DOHH2 (cell line): ENCODE data around the gene ATP8B1.

Experiments used
- EZH2phosphoT487 ChIP-seq: fragments of 200-600 bp; sonication (generic); IDR thresholded peaks from 2 replicates; pipeline ENCODE4 v1.6.1; 2017; ENCODE audit warnings: borderline replicate concordance, mild to moderate bottlenecking, antibody characterized with exemption, low read length, moderate library complexity, mixed read lengths
- TF ChIP-seq, protein P1 (sequence below): fragments of 200-600 bp; sonication (generic); IDR thresholded peaks from one replicate; pipeline ENCODE4 v1.5.1; 2014; ENCODE audit warnings: antibody characterized with exemption, mild to moderate bottlenecking, low read depth, low read length; ENCODE audit not compliant: poor library complexity, severe bottlenecking

DNA sequence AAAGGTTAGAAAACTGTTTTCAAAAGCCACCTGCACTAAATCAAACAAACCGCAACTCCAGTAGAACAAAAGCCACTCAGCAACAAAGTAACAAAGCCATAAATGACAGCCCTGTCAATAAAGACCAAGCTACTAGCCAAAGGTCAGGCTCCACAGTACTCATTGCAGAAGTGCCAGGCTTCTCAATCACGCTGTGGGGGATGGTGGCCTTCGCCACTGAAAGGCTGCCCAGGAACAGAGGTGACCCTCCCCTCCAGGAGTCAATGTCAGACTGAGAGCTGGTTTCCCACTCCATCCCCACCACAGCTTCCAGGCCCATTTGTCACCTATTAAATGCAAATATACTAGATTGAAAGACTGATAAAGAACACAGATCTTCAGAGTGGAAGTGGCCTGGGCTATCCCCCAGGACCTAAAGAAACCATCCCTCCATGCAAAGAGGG lies 5.9 kb downstream of the ATP8B1 start:
- TF ChIP-seq, protein P1, sequence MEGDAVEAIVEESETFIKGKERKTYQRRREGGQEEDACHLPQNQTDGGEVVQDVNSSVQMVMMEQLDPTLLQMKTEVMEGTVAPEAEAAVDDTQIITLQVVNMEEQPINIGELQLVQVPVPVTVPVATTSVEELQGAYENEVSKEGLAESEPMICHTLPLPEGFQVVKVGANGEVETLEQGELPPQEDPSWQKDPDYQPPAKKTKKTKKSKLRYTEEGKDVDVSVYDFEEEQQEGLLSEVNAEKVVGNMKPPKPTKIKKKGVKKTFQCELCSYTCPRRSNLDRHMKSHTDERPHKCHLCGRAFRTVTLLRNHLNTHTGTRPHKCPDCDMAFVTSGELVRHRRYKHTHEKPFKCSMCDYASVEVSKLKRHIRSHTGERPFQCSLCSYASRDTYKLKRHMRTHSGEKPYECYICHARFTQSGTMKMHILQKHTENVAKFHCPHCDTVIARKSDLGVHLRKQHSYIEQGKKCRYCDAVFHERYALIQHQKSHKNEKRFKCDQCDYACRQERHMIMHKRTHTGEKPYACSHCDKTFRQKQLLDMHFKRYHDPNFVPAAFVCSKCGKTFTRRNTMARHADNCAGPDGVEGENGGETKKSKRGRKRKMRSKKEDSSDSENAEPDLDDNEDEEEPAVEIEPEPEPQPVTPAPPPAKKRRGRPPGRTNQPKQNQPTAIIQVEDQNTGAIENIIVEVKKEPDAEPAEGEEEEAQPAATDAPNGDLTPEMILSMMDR: no peak
- no peak for TF ChIP-seq EZH2phosphoT487
